Body of pancreas (tissue), 4 donors: ENCODE measurements around the gene RGS10.

Source experiments
- POLR2A ChIP-seq, 3 donors: fragments of 450-650 bp; IDR thresholded peaks; one replicate each; pipeline ENCODE4 v1.6.1; 2016; ENCODE audit warnings: antibody characterized with exemption in 3 of 3, mild to moderate bottlenecking in 2 of 3
- TF ChIP-seq, protein P1 (sequence below), 7 experiments: fragments of 450-650 bp in 4 of 7; fragments of 200-600 bp in 3 of 7; sonication (generic) in 3 of 7; IDR thresholded peaks; one replicate each; pipeline ENCODE4 v1.5.1; 2016 to 2019; ENCODE audit warnings: antibody characterized with exemption in 7 of 7

DNA sequence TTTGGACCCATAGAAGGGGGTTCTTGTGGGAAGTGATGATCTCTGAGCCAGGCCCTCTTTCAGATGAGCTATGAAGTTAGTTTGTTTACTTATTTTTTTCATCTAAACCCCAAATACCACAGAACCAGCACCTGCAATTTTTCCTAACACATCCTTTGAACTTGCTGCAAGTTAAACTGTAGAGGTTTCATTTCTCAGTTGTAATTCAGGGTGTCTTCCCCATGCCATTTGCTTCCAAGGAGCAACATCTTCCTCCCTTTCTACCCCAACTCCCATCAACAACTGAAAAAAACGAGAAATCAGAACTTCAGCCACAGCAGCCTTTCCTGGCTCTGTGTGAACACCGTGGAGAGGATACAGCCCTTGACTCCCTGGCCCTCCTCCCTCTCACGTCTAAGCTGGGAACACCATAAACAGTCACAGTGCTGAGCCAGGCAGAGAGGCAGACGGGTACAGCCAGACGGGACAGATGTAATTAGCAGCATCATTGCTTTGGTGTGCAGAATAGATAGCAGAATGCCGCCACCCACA, 63.6 kb downstream of the RGS10 start:
- TF ChIP-seq, protein P1, sequence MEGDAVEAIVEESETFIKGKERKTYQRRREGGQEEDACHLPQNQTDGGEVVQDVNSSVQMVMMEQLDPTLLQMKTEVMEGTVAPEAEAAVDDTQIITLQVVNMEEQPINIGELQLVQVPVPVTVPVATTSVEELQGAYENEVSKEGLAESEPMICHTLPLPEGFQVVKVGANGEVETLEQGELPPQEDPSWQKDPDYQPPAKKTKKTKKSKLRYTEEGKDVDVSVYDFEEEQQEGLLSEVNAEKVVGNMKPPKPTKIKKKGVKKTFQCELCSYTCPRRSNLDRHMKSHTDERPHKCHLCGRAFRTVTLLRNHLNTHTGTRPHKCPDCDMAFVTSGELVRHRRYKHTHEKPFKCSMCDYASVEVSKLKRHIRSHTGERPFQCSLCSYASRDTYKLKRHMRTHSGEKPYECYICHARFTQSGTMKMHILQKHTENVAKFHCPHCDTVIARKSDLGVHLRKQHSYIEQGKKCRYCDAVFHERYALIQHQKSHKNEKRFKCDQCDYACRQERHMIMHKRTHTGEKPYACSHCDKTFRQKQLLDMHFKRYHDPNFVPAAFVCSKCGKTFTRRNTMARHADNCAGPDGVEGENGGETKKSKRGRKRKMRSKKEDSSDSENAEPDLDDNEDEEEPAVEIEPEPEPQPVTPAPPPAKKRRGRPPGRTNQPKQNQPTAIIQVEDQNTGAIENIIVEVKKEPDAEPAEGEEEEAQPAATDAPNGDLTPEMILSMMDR (IDR thresholded peaks at IDR 0.05), result no peak
- no peak for TF ChIP-seq POLR2A (IDR thresholded peaks at IDR 0.05)
